Gastroesophageal sphincter (tissue), 3 donors: ENCODE measurements around the gene STAP1.

ENCODE experiments used
- EP300 ChIP-seq: sonication (generic); formaldehyde crosslinking; IDR thresholded peaks from one replicate; pipeline ENCODE4 v1.6.1; 2017; ENCODE audit warnings: antibody characterized with exemption, mild to moderate bottlenecking
- POLR2A ChIP-seq, 2 donors: fragments of 450-650 bp; IDR thresholded peaks; one replicate each; pipeline ENCODE4 v1.6.1; 2017; ENCODE audit warnings: antibody characterized with exemption in 2 of 2, mild to moderate bottlenecking in 2 of 2, moderate library complexity in 1 of 2
- POLR2AphosphoS5 ChIP-seq: sonication (generic); formaldehyde crosslinking; IDR thresholded peaks from one replicate; pipeline ENCODE4 v1.6.1; 2017; ENCODE audit warnings: antibody characterized with exemption
- TF ChIP-seq, protein P1 (sequence below), 4 experiments: fragments of 200-600 bp in 2 of 4; fragments of 450-650 bp in 2 of 4; sonication (generic) in 1 of 4; IDR thresholded peaks; one replicate each; pipeline ENCODE4 v1.5.1; 2017 to 2019; ENCODE audit warnings: antibody characterized with exemption in 4 of 4, mild to moderate bottlenecking in 2 of 4, moderate library complexity in 2 of 4

DNA sequence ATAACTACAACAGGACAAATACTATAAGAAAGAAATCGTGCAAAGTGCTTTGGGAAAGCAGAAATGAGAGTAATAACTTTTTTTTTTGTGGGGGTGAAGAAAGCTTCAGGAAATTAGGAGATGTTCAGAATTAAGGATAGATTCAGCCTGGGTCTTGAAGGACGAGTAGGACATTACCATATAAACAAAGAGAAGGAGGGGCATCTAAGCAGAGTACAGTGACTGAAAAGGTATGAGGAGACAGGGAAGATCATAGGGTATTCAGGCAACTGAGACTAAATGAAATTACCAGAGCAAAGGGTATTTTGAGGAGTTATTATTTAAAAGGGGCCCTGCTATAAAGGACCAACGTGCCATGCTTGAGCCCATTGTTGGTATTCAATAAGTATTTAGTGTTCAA lies 3.1 kb upstream of the STAP1 start:
- TF ChIP-seq, protein P1, sequence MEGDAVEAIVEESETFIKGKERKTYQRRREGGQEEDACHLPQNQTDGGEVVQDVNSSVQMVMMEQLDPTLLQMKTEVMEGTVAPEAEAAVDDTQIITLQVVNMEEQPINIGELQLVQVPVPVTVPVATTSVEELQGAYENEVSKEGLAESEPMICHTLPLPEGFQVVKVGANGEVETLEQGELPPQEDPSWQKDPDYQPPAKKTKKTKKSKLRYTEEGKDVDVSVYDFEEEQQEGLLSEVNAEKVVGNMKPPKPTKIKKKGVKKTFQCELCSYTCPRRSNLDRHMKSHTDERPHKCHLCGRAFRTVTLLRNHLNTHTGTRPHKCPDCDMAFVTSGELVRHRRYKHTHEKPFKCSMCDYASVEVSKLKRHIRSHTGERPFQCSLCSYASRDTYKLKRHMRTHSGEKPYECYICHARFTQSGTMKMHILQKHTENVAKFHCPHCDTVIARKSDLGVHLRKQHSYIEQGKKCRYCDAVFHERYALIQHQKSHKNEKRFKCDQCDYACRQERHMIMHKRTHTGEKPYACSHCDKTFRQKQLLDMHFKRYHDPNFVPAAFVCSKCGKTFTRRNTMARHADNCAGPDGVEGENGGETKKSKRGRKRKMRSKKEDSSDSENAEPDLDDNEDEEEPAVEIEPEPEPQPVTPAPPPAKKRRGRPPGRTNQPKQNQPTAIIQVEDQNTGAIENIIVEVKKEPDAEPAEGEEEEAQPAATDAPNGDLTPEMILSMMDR (IDR thresholded peaks at IDR 0.05): no peak
- TF ChIP-seq EP300: no peak
- TF ChIP-seq POLR2A (IDR thresholded peaks at IDR 0.05): no peak
- TF ChIP-seq POLR2AphosphoS5: no peak
